Upper lobe of left lung (tissue), 4 donors: Measurements from ENCODE around the gene PIK3C2A.

Experiments used
- EP300 ChIP-seq, 4 donors: sonication (generic); formaldehyde crosslinking; IDR thresholded peaks; one replicate each; pipeline ENCODE4 v1.5.1; 2017; ENCODE audit warnings: antibody characterized with exemption in 4 of 4, control low read depth in 2 of 4
- POLR2A ChIP-seq, 4 donors: fragments of 450-650 bp; IDR thresholded peaks; one replicate each; pipeline ENCODE4 v1.5.1; 2016 to 2017; ENCODE audit warnings: antibody characterized with exemption in 4 of 4, mild to moderate bottlenecking in 2 of 4
- TF ChIP-seq, protein P1 (sequence below), 6 experiments: fragments of 450-650 bp in 4 of 6; fragments of 200-600 bp in 2 of 6; sonication (generic) in 2 of 6; IDR thresholded peaks; one replicate each; pipeline ENCODE4 v1.5.1; 2016 to 2019; ENCODE audit warnings: antibody characterized with exemption in 6 of 6

DNA sequence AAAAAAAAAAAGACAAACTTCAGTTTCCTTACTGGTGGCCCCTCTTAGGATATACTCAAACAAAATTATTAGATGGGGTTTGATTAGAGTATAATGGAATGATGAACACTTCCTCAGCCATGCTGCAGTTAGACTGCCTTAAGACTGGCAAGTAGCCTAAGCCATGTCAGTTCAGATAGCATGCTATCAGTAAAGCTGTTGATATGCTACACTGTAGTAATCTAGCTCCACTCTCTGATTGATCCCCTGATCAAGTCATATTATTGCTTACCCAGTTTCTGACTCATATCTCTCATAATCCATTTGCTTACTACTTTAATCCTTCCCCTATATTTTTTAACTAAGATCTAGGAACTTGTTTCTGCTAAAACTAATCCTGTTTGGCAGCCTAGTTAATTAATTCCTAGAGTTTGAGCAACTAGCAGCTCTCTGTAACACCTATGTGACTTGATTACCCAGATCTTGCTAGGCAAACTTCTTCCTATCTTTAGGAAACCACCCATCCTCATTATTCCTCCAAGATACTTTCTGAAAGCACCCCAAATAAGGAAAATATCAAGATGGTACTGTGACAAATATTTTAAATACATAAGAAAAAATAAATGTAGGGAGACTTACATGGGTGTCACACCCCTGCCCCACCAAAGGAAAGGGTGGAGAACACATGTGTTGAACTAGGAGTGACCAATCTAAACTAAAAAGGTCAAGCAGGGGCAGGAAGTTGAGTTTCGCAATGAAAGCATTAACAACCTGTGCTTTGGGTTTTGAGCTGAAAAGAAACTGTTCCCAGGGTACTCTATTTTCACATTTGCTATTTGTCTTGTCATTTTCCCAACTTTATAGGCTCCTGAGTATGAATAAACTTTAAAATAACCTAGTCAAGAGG, 43.2 kb downstream of the PIK3C2A start:
- TF ChIP-seq, protein P1, sequence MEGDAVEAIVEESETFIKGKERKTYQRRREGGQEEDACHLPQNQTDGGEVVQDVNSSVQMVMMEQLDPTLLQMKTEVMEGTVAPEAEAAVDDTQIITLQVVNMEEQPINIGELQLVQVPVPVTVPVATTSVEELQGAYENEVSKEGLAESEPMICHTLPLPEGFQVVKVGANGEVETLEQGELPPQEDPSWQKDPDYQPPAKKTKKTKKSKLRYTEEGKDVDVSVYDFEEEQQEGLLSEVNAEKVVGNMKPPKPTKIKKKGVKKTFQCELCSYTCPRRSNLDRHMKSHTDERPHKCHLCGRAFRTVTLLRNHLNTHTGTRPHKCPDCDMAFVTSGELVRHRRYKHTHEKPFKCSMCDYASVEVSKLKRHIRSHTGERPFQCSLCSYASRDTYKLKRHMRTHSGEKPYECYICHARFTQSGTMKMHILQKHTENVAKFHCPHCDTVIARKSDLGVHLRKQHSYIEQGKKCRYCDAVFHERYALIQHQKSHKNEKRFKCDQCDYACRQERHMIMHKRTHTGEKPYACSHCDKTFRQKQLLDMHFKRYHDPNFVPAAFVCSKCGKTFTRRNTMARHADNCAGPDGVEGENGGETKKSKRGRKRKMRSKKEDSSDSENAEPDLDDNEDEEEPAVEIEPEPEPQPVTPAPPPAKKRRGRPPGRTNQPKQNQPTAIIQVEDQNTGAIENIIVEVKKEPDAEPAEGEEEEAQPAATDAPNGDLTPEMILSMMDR (IDR thresholded peaks at IDR 0.05): no peak
- TF ChIP-seq EP300 (IDR thresholded peaks at IDR 0.05) (no peak), POLR2A (IDR thresholded peaks at IDR 0.05) (no peak)
